GM21717 (cell line): ENCODE measurements around the gene MEST.
"Not testable (repeated sequence)": the region's sequence is repeated elsewhere in the genome, so short reads cannot be mapped to it uniquely, and the experiment has no call there.

Experiments used
- ATAC-seq: cut with Tn5 transposase; IDR thresholded peaks from one replicate; pipeline ENCODE4 v1.9.1; 2021; ENCODE audit warnings: mild to moderate bottlenecking, moderate library complexity; ENCODE audit not compliant: unreplicated experiment

The MEST gene

DNA sequence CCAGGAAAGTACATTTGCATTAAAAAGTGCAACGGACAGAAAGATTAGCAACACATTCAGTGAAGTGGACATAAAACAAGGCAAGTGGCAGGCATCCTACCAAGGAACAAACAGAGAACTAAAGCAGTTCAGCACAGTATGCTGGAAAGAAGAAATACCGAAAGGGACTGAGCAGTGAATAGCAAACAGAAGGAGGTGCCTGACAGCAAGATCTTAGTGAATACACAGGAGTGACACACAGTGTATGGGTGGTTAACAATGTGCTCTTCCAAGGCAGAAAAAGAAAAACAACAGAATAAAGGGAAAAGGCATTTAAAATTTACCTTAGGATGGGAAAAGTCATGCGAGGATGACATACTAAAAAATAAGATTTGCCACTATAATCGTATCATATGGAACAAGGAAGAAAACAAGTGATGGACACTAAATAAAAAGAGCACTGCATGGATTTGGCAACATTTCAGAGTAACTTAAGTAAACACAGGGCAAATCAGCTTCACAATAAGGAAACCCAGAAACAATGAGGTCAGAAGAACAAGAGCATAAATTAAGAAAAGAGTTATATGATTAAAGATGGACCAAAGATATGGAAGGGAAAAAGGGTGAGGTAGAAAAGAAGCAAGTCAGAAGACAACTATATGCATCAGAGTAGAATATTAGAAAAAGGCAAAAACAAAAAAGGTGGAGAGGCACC is 29.5 kb downstream of the MEST start:
- ATAC-seq = no peak

DNA sequence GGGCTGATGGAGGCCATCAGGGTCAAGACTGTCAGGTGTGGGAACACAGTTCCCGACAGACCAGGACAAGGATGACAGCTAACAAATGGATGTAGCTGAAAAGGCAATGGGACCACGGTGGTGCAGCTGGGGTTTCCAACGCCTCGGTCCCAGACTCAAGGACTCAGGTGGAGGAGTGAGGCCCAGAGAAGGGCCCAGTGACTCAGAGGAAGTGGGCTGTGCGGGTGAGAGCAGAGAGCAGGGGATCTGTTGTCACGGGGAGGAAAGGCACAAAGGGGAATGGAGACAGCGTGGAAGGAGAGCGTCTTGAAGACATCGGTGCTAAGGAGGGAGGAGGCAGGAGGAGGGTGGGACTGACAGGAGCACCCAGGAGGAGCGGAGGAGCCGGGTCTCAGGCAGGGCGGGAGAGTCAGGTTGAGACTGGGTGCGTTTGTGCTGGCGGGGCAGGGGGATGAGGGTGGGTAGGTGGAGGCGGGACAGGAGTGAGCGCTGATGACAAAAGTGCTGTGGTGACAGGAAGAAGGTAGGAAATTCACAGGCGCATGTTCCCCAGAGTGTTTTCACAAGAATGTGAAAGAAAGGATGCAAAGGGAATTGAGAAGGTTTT is 31.7 kb downstream of the MEST start:
- not testable (repeated sequence) for ATAC-seq

DNA sequence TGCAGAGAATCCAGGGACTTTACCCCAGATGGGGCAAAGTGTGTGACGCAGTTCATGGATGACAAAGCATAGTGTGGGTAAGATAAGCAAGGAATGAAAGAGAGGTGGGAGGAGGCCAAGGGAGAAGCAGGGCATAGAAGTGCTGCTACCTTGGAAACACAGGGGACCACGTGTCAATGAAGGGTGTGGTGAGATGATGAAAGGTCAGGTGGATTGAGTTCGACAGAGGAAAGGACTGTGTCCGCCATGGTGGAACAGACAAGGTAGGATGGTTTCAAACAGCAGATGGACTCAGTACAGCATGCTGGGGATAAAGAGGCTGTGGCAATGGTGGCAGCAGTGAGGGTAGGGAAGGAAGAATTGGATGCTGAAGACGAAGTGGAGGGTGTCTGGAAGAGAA is 32.7 kb downstream of the MEST start:
- no peak for ATAC-seq

DNA sequence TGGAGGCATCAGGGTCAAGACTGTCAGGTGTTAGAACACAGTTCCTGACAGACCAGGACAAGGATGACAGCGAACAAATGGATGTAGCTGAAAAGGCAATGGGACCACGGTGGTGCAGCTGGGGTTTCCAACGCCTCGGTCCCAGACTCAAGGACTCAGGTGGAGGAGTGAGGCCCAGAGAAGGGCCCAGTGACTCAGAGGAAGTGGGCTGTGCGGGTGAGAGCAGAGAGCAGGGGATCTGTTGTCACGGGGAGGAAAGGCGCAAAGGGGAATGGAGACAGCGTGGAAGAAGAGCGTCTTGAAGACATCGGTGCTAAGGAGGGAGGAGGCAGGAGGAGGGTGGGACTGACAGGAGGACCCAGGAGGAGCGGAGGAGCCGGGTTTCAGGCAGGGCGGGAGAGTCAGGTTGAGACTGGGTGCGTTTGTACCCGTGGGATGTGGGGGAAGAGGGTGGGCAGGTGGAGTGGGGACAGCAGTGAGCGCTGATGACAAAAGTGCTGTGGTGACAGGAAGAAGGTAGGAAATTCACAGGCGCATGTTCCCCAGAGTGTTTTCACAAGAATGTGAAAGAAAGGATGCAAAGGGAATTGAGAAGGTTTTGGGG is 36.0 kb downstream of the MEST start:
- not testable (repeated sequence) for ATAC-seq

DNA sequence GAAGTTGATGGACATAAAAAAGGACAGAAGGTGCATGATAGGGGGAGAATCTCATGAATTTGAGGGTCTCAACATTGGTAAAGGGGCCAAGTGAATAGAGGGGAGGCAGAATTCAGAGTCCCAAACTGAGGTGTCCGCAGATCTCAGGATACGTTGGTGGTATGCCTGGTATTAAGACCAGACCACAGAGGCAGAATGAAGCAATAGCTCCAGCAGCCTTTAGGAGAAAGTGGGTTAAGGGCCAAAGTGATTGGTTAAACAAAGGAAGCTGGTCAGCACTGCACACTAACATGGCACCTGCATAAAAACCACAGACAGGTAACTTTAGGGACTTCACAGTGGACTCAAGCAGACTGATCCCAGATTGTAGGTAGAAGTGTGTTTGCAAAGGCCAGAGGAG is 37.5 kb downstream of the MEST start:
- ATAC-seq = no peak

DNA sequence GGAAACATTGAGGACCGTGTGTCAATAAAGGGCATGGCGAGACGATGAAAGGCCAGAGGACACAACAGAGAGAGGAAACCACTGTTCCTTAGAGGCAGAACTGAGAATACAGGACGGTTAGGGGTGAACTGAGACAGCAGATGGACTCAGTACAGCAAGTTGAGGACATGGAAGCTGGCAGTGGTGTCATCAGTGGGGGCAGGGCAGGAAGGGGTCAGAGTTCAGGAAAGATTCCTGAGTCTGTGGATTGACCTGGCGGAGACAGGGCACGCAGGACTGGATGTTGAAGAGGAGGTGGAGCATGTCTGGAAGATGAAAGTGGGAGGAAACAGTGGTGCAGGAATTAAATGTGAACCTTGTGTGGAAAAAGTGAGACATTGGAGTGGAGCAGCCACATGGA is 46.0 kb downstream of the MEST start:
- not testable (repeated sequence) for ATAC-seq

DNA sequence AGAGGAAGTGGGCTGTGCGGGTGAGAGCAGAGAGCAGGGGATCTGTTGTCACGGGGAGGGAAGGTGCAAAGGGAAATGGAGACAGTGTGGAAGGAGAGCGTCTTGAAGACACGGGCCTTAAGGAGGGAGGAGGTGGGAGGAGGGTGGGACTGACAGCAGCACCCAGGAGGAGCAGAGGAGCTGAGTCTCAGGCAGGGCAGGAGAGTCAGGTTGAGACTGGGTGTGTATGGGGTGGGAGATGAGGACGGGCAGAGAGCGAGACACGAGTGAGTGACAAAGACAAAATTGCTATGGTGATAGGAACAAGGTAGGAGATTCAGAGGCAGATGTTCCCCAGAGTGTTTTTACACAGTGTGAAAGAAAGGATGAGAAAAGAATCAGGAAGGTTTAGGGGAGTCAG is 49.4 kb downstream of the MEST start:
- ATAC-seq = not testable (repeated sequence)

DNA sequence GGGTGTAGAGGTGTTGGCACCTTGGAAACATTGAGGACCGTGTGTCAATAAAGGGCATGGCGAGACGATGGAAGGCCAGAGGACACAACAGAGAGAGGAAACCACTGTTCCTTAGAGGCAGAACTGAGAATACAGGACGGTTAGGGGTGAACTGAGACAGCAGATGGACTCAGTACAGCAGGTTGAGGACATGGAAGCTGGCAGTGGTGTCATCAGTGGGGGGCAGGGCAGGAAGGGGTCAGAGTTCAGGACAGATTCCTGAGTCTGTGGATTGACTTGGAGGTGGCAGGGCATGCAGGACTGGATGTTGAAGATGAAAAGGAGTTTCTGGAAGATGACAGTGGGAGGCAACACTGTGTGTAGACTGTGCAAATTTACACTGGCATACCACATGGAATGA is 50.4 kb downstream of the MEST start:
- ATAC-seq = not testable (repeated sequence)

DNA sequence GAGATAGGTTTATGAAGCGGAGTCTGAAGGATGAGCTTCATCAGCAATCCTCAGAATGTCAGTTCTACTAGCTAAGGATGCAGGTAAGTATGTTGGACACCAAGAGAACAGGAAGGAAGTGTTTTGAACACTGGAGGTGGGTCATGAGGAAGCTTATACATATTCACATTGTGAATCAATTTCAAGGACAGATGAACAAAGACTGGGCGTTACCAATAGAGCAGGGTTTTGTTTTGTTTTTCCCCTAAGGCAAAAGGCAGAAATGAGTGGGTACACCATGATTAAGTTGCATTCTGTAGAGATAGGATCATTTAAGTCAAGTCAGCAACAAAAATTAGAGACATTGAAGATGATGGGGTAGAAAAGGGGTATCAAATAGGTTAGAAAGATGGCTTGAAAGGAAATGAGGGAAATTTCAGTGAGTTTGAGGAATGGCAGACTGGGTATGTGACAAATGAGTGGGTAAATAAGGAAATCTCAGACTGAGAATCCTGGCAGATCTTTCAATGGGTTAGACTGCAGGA is 51.7 kb downstream of the MEST start:
- no peak for ATAC-seq

DNA sequence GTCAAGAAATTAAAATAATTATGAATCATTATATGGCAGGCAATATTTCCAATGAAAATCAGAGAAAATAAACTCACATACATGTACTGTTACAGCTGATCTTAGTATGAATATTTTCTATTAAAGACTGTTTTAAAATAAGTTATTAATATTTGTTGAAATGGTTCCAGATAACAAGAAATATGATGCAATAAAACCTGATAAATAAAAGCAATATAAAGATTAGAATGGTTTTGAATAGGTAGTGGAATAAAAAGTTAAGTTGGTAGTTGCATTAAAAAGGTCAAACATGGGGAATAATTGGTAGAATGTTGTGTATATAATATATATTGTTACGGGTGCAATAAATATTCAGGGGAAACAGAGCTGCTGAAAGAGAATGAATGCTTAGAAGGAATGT is 52.5 kb downstream of the MEST start:
- ATAC-seq = no peak

DNA sequence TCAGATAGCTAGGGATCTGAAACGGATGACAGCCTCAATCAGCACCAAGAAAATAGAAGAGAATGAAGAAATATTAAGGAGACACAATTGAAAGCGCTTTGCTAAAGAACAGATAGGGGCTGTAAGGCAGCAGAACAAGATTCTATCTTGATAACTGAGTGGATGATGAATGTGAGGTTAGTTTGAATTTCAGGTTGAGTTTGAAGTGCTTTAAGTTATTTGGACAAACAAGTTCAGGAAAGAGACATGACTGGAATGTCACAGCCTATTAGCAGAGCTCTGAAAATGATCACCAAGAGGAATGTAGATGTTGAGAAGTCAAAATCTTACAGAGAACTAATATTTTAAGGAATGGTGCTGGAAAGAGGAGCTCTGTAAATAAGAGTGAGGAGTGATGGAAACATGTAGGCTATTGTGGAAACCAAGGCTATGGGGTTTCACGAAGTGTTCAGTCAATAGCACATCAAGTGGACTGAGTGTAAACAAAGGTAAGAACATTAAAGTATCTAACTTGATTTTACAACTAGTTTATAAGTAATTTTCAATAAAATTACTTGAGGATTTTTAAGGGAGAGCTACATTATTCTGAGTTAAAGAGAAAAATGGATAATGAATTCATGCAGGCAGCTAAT is 61.6 kb downstream of the MEST start:
- ATAC-seq = no peak

DNA sequence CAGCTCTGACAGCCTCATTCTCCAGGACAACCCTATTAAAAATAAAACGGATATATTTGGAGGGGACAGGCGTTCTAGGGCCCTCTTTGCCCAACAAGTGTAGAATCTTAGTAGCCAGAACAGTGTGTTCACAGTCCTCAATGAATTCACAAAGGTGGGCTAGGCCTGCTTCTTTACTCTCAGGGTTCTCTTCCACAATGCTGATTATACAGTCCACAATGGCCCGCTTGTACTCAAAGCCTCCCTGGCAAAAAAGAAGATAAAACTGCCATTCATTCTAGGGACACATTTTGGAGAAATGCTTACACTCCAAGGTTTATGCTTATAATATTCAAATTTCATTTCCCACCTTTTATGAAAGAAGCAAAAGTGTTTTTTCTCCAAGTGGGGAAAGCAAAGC is 62.6 kb downstream of the MEST start:
- ATAC-seq = no peak
